Measurements from ENCODE around the gene LEMD2.

LEMD2 gene

DNA sequence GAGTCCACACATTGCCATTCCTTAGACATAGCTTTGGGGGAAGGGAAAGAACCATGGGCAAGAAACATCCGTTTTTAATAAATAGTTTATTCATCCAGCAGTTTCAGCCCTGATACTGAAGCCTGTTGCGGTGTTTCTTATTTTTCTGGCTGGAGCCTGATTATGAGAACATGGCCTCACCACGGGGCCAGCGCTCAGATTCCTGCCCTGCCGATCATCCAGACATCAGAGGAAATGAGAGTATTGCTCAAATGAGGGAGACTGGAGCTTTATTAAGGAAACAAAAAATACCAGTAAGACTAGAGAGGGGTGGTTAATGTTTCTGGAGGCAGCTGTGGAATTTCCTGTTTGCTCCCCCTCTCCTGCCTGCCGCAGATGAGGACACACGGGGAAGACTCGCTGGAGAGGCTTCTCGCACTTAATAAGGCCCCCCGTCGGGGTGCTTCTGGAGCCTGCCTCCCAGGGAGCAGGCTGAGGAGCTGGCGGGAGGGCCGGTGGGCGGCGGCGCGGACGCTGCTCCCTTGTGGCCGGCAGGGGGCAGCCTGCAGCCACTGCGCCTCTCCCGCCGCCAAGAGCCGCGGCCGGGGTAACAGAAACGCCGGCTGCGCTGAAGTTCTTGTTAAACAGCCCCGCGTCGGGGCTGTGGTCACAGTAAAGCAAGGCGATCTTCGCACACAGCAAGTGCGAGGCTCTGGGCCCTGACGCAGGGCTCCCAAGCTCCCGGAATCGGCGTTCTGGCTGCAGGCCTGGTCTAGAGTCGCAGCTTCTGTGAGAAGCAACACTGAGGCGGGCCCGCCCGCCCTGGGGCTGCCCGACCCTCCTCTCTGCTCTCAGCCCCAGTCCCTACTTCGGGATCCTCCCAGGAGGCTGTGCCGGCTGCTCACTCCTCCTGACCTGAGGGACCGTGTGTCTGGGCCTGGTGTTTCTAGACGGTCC lies 17.5 kb downstream of the LEMD2 start:
- TF ChIP-seq, protein P1, sequence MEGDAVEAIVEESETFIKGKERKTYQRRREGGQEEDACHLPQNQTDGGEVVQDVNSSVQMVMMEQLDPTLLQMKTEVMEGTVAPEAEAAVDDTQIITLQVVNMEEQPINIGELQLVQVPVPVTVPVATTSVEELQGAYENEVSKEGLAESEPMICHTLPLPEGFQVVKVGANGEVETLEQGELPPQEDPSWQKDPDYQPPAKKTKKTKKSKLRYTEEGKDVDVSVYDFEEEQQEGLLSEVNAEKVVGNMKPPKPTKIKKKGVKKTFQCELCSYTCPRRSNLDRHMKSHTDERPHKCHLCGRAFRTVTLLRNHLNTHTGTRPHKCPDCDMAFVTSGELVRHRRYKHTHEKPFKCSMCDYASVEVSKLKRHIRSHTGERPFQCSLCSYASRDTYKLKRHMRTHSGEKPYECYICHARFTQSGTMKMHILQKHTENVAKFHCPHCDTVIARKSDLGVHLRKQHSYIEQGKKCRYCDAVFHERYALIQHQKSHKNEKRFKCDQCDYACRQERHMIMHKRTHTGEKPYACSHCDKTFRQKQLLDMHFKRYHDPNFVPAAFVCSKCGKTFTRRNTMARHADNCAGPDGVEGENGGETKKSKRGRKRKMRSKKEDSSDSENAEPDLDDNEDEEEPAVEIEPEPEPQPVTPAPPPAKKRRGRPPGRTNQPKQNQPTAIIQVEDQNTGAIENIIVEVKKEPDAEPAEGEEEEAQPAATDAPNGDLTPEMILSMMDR (IDR thresholded peaks at IDR 0.05; ENCODE audit: extremely low read depth, missing control alignments), result peak; percentile 79
- DNase-seq (ENCODE audit: low spot score), result peak; percentile 82

GRCh38 chr6:33770833-33771145 lies 18.1 kb downstream of the LEMD2 start:
- DNase-seq (ENCODE audit: low spot score), result no peak
- TF ChIP-seq, protein P1 (IDR thresholded peaks at IDR 0.05; ENCODE audit: extremely low read depth, missing control alignments), result no peak

DNA sequence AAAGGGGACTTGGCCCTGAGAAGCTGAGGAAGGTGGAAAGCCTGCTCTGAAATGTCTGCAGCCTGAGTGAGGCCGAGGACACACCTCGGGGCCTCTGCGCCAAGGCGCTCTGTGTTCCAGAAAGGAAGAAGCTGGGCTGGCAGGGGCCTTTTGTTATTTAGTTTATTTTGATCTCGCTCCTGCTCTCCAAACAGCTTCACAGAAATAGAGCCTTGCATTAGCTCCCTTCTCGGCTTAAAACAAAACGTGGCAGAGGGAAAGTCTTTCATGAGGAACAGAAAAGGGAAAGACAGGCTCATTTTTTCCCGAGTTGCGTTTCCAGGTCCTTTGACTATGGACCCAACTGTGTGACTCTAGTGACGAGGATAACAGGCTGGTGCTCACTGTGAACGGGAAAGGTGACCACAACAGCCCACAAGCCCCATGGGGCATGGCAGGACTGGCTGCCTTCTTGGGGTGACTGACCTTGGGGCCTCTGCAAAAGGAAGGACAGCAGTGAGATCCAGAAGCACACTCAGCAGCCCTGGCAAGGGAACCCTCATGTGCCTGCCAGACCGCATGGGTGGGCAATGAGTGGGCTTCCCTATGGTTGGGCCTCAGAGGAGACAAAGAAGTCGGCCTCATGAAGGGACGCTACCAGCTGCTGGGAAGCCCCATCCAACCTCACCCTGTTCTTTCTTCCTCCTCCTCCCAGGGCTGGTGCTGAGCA lies 18.7 kb downstream of the LEMD2 start:
- TF ChIP-seq, protein P1 (IDR thresholded peaks at IDR 0.05; ENCODE audit: extremely low read depth, missing control alignments), result no peak
- no peak for DNase-seq (ENCODE audit: low spot score)

DNA sequence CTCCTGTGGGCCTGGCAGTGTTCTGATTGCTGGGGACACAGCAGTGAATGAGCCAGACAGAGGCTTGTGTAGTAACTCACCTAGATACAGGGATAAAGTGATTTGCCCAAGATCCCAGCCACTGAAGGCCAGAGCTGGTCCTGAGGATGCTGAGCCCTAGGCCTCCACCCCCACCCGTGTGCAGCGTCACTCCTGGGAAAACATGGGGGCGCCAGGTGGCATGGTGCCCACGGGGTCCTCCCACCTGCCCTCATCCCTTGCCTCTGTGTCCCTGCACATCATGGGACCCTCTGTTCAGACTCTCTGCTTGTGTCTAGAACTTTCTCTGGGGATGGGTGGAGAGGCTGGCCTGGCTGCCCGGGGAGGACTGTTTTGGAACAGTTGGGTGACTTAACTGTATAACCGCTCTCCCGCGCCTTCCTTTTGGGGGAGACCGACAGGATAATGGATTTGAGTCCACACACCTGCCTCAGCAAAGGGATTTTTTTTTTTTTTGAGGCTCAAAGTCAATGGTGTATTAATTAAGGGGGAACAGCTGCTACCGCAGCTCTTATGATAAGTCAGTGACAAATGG lies 19.6 kb downstream of the LEMD2 start:
- TF ChIP-seq, protein P1 (IDR thresholded peaks at IDR 0.05; ENCODE audit: extremely low read depth, missing control alignments), result no peak
- no peak for DNase-seq (ENCODE audit: low spot score)

DNA sequence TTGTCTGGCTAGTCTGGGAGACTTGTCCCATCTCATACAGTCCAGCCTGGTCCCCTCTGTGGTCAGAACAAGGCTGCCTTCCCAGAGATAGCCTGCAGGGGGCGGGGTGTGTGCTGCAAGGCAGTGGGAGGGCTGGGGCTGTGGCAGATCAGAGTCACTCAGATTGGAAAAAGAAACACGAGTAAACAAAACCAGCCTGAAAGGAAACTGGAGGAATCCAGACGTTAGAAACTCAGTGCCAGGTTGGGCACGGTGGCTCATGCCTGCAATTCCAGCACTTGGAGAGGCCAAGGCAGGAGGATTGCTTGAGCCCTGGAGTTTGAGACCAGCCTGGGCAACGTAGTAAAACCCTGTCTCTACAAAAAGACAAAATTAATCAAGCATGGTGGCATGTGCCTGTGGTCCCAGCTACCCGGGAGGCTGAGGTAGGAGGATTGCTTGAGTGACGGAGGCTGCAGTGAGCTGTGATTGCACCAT lies 20.2 kb downstream of the LEMD2 start:
- TF ChIP-seq, protein P1 (IDR thresholded peaks at IDR 0.05; ENCODE audit: extremely low read depth, missing control alignments), result peak; percentile 80
- peak; percentile 82 for DNase-seq (ENCODE audit: low spot score)

DNA sequence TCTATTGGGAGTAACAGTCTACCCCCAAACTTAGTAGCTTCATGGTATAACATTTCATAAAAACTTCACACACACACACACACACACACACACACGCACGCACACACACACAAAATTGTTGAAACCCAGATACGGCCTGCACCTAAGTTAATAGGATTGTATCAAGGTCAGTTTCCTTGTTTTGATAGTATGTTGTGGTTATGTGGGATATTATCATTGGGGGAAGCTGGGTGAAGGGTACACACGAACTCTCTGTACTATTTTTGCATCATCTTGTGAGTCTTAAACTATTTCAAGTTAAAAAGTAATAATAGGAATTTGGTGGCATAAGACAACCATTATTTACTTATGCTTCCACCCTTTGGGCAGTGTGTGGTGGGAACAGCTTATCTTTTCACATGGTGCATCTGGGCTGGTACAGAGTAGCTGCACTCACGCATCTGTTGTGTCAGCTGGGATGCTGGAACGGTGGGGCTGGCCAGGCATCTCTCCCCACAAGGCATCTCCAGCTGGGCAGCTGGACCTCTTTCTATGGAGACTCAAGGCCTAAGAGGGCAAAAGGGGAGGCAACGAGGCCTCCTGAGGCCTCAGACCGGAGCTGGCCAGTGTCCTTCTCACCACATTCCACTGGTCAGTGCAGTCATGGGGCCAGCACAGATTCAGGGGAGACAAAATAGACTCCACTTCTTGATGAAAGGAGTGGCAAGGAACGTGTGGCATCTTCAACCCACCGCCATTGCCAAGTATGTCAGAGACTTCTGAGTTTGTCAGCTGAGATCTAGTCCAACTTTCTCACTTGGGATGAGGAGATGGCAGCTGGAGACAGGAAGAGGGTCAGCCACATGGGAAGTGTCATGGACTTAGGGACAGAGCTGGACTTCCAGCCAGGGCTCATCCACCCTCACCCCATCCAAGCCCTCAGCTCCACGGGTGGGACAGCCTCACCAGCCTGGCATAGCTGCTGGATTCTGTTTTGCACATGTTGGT lies 21.7 kb downstream of the LEMD2 start:
- TF ChIP-seq, protein P1 (IDR thresholded peaks at IDR 0.05; ENCODE audit: extremely low read depth, missing control alignments), result no peak
- DNase-seq (ENCODE audit: low spot score), result no peak

Measured in GM20000 (cell line).